HCT116 (cell line): ENCODE data around the gene ZNF79. TPM values are rescaled to one million over a fixed set of nuclear protein-coding genes. Genes with fewer than 3 reads are reported as not detected.

Source experiments
- ATAC-seq: fragments of 200-7000 bp; cut with Tn5 transposase; 2 replicates; pipeline ENCODE4 v1.9.1; 2020; ENCODE audit warnings: mild to moderate bottlenecking, moderate library complexity
- BruUV-seq: library from RNA; stranded (reverse); fragments of 400-500 nt; replicated peaks from 2 replicates; lab custom pipeline; 2021; lab: Mats Ljungman, UMichigan
- CTCF ChIA-PET: fragments of 300-600 bp; sonication (Branson Sonifier 250); formaldehyde crosslinking; loops from one replicate; lab custom pipeline; 2021; ENCODE audit warnings: antibody characterized with exemption; lab: Charles Lee
- POLR2A ChIA-PET: fragments of 300-600, 350-600 bp; sonication (Branson Sonifier 250); formaldehyde crosslinking; loops from one replicate; lab custom pipeline; 2021; ENCODE audit warnings: antibody characterized with exemption; lab: Charles Lee
- RAD21 ChIA-PET, 2 experiments: fragments of 300-600 bp; sonication (Branson Sonifier 250); formaldehyde crosslinking; loops; one replicate each; lab custom pipeline; 2023; ENCODE audit warnings: low total read pairs in 2 of 2; ENCODE audit not compliant: uncharacterized antibody in 2 of 2, unreplicated experiment in 2 of 2, low non-redundant PET in 1 of 2; lab: Charles Lee
- DNase-seq: peaks from one replicate; pipeline ENCODE4 v3.0.0-alpha.2; 2010; ENCODE audit warnings: low read depth, low spot score
- H2AFZ ChIP-seq: fragments of 200-600 bp; shearing (Covaris generic), sonication (generic); 2 replicates; pipeline ENCODE4 v1.6.1; 2017; ENCODE audit warnings: low read depth, mixed run types, mixed read lengths, antibody characterized with exemption, low read length; ENCODE audit not compliant: poor library complexity, severe bottlenecking
- H3K27ac ChIP-seq: 2 replicates; pipeline ENCODE4 v1.5.1; 2012; ENCODE audit warnings: low read depth, low read length
- H3K27me3 ChIP-seq: fragments of 200-600 bp; sonication (generic); 2 replicates; pipeline ENCODE4 v1.6.1; 2016; ENCODE audit warnings: mixed run types, low read length, mixed read lengths; ENCODE audit not compliant: insufficient read depth
- H3K36me3 ChIP-seq, 2 experiments: fragments of 200-500 bp in 1 of 2; fragments of 200-600 bp in 1 of 2; sonication (Bioruptor generic) in 1 of 2; sonication (generic) in 1 of 2; 2 replicates each; pipeline versions ENCODE4 v1.5.1 to v1.6.1; 2014 to 2016; ENCODE audit warnings: low read length in 2 of 2, inconsistent platforms in 1 of 2, mixed read lengths in 1 of 2, mixed run types in 1 of 2; ENCODE audit not compliant: insufficient read depth in 2 of 2, control insufficient read depth in 1 of 2
- H3K4me1 ChIP-seq, 2 experiments: fragments of 200-600 bp in 1 of 2; sonication (generic) in 1 of 2; 2 replicates each; pipeline versions ENCODE4 v1.5.1 to v1.6.1; 2012 to 2017; ENCODE audit warnings: low read length in 2 of 2, inconsistent platforms in 1 of 2, mild to moderate bottlenecking in 1 of 2, mixed read lengths in 1 of 2, mixed run types in 1 of 2, moderate library complexity in 1 of 2; ENCODE audit not compliant: insufficient read depth in 2 of 2, control insufficient read depth in 1 of 2
- H3K4me2 ChIP-seq: fragments of 200-600 bp; sonication (generic); 2 replicates; pipeline ENCODE4 v1.6.1; 2017; ENCODE audit warnings: mixed run types, low read length, mixed read lengths
- H3K4me3 ChIP-seq, 2 experiments: fragments of 200-600 bp in 1 of 2; sonication (generic) in 1 of 2; replicated peaks in 1 of 2; 2 replicates each; pipeline ENCODE4 v1.5.1; 2011 to 2016; ENCODE audit warnings: low read length in 2 of 2, control low read depth in 1 of 2, low read depth in 1 of 2, mild to moderate bottlenecking in 1 of 2, mixed read lengths in 1 of 2, mixed run types in 1 of 2
- H3K79me2 ChIP-seq: fragments of 200-600 bp; sonication (generic); 2 replicates; pipeline ENCODE4 v1.6.1; 2017; ENCODE audit warnings: mild to moderate bottlenecking, mixed run types, low read length, moderate library complexity, mixed read lengths; ENCODE audit not compliant: insufficient read depth
- H3K9ac ChIP-seq: fragments of 200-600 bp; sonication (generic); 2 replicates; pipeline ENCODE4 v1.6.1; 2016; ENCODE audit warnings: low read length, mixed read lengths
- H3K9me2 ChIP-seq: fragments of 200-600 bp; sonication (generic), shearing (Covaris generic); 2 replicates; pipeline ENCODE4 v1.6.1; 2017; ENCODE audit warnings: mixed run types, mild to moderate bottlenecking, moderate library complexity; ENCODE audit not compliant: insufficient read depth
- H3K9me3 ChIP-seq, 2 experiments: fragments of 200-500 bp in 1 of 2; fragments of 200-600 bp in 1 of 2; sonication (Bioruptor generic) in 1 of 2; sonication (generic) in 1 of 2; 2 replicates each; pipeline ENCODE4 v1.6.1; 2014 to 2017; ENCODE audit warnings: low read length in 2 of 2, mixed read lengths in 2 of 2, inconsistent platforms in 1 of 2, low read depth in 1 of 2, mild to moderate bottlenecking in 1 of 2, mixed run types in 1 of 2, moderate library complexity in 1 of 2; ENCODE audit not compliant: control insufficient read depth in 1 of 2, insufficient read depth in 1 of 2
- H4K20me1 ChIP-seq: fragments of 200-600 bp; sonication (generic), shearing (Covaris generic); 2 replicates; pipeline ENCODE4 v1.6.1; 2017; ENCODE audit warnings: mixed run types, mild to moderate bottlenecking, moderate library complexity; ENCODE audit not compliant: insufficient read depth
- CTCF ChIP-seq, 3 experiments: fragments of 200-600 bp in 1 of 3; sonication (generic) in 1 of 3; IDR thresholded peaks in 2 of 3; conservative IDR thresholded peaks in 1 of 3; 2 replicates each; pipeline ENCODE4 v1.5.1; 2012 to 2017; ENCODE audit warnings: low read depth in 2 of 3, low read length in 2 of 3, antibody characterized with exemption in 1 of 3, borderline replicate concordance in 1 of 3, control low read depth in 1 of 3, mild to moderate bottlenecking in 1 of 3, mixed read lengths in 1 of 3, mixed run types in 1 of 3, moderate library complexity in 1 of 3; ENCODE audit not compliant: insufficient read depth in 1 of 3
- EGR1 ChIP-seq: IDR thresholded peaks from 2 replicates; pipeline ENCODE4 v1.6.1; 2012; ENCODE audit warnings: low read depth
- ELF1 ChIP-seq: IDR thresholded peaks from 2 replicates; pipeline ENCODE4 v1.6.1; 2012; ENCODE audit warnings: low read depth, borderline replicate concordance
- EZH2phosphoT487 ChIP-seq: fragments of 200-600 bp; IDR thresholded peaks from 2 replicates; pipeline ENCODE4 v1.6.1; 2018; ENCODE audit warnings: antibody characterized with exemption, borderline replicate concordance
- FOSL1 ChIP-seq: IDR thresholded peaks from 2 replicates; pipeline ENCODE4 v1.6.1; 2012; ENCODE audit warnings: low read depth
- JUND ChIP-seq: IDR thresholded peaks from 2 replicates; pipeline ENCODE4 v1.6.1; 2012
- POLR2A ChIP-seq: IDR thresholded peaks from 2 replicates; pipeline ENCODE4 v1.7.0; 2011; ENCODE audit warnings: borderline replicate concordance; ENCODE audit not compliant: insufficient read depth, insufficient read length; ENCODE audit errors: extremely low read depth
- POLR2AphosphoS5 ChIP-seq: IDR thresholded peaks from 2 replicates; pipeline ENCODE4 v1.6.1; 2011; ENCODE audit warnings: mild to moderate bottlenecking, low read depth, low read length, moderate library complexity
- SIN3A ChIP-seq: IDR thresholded peaks from 2 replicates; pipeline ENCODE4 v1.6.1; 2012; ENCODE audit warnings: low read depth
- SRF ChIP-seq: IDR thresholded peaks from 2 replicates; pipeline ENCODE4 v1.6.1; 2012; ENCODE audit warnings: low read depth
- YY1 ChIP-seq: IDR thresholded peaks from 2 replicates; pipeline ENCODE4 v1.6.1; 2011; ENCODE audit warnings: low read length, low read depth, moderate library complexity, mild to moderate bottlenecking; ENCODE audit not compliant: insufficient replicate concordance; ENCODE audit errors: extremely low read depth
- ZFX ChIP-seq: fragments of 450-650 bp; IDR thresholded peaks from 2 replicates; pipeline ENCODE4 v1.6.1; 2017
- ZNF274 ChIP-seq: fragments of 200-500 bp; sonication (Bioruptor generic); IDR thresholded peaks from 2 replicates; pipeline ENCODE4 v1.6.1; 2014; ENCODE audit warnings: mild to moderate bottlenecking, low read depth, low read length, inconsistent platforms
- intact Hi-C: fragments of 100-400 bp; cut with micrococcal nuclease; formaldehyde crosslinking; loops from 2 replicates; pipeline ENCODE4 v1.10.0; 2022
- total RNA-seq: library from RNA; stranded (reverse); gene quantifications from one replicate; pipeline ENCODE4 v1.2.1, GENCODE V29; 2021; ENCODE audit not compliant: unreplicated experiment

ZNF79 gene
- total RNA-seq, 1 experiment from 2014 or later = 5.3 TPM

- Histone ChIP-seq H3K4me1 (no peaks in the 10 kb centered on the region), H3K4me2 (no peak overlapping the region), H3K4me3 (no peak overlapping the region), H3K79me2 (no peaks in the 10 kb centered on the region), H3K27ac (no peak overlapping the region), H3K36me3 (peaks cover 0 to 5% of the 10 kb centered on the region in 2 experiments; a peak in 2 of 4 replicates), H3K9ac (no peak overlapping the region)
- RAD21 ChIA-PET = no interaction called here
- CTCF ChIA-PET = no interaction called here
- intact Hi-C loops = no loop called here
- no peak for ATAC-seq
- TF ChIP-seq ELF1 = no peak
- no peak for TF ChIP-seq SRF
- TF ChIP-seq JUND = no peak
- no peak for TF ChIP-seq EZH2phosphoT487
- no peak for TF ChIP-seq POLR2A
- no peak for TF ChIP-seq YY1
- TF ChIP-seq POLR2AphosphoS5 = no peak
- no peak for TF ChIP-seq ZFX
- no peak for TF ChIP-seq FOSL1
- no peak for TF ChIP-seq EGR1
- no peak for TF ChIP-seq SIN3A
- TF ChIP-seq ZNF274 = no peak
- TF ChIP-seq CTCF (IDR thresholded peaks at IDR 0.05 in 2 of 3, conservative IDR thresholded peaks at IDR 0.05 in 1 of 3; ENCODE audit: borderline replicate concordance in 1 of 3, insufficient read depth in 1 of 3, low read depth in 2 of 3, low read length in 2 of 3) = no peak
- TF ChIP-seq, all 23 proteins: peak for 0
- POLR2A ChIA-PET = no interaction called here
- no peaks in the 10 kb centered on the region for H3K27me3 ChIP-seq
- no peak for DNase-seq
- BruUV-seq = no TSS peak
- H3K9me2 ChIP-seq = no peaks in the 10 kb centered on the region
- H2AFZ ChIP-seq = no peak overlapping the region
- no peaks in the 10 kb centered on the region for H4K20me1 ChIP-seq
- no peaks in the 10 kb centered on the region for H3K9me3 ChIP-seq
Measured at GRCh38 chr9:127492616-127493015, 68.4 kb downstream of the ZNF79 start.
